ENCODE data around the gene SOX8. TPM values are rescaled to one million over a fixed set of nuclear protein-coding genes. Genes with fewer than 3 reads are reported as not detected.

The SOX8 gene
- total and polyA plus RNA-seq, 10 of the 15 experiments (the other 5 are each of a cell fraction or from before 2014, with no cell fraction given): not detected

GRCh38 chr16:984121-984694 is 2.6 kb downstream of the SOX8 start:
- H4K20me1 ChIP-seq (ENCODE audit: control insufficient read depth, insufficient read depth): no peaks in the 10 kb centered on the region
- no peaks in the 10 kb centered on the region for H3K79me2 ChIP-seq (ENCODE audit: control insufficient read depth, insufficient read depth, low read length)
- ChIA-PET SMC1A (ENCODE audit: uncharacterized antibody, unreplicated experiment) (no interaction called here), POLR2A (no interaction called here), CTCF (no interaction called here), RAD21 (ENCODE audit: unreplicated experiment) (no interaction called here)
- intact Hi-C loops (cut with micrococcal nuclease; ENCODE audit: unreplicated experiment) (no loop called here), in situ Hi-C loops (cut with MboI) (no loop called here)
- no peak overlapping the region for H3K4me2 ChIP-seq (ENCODE audit: control insufficient read depth, insufficient read depth)
- no peak overlapping the region for H3K27ac ChIP-seq (ENCODE audit: control insufficient read depth, insufficient read depth)
- peaks cover 0 to 5% of the 10 kb centered on the region in 2 experiments; a peak in 2 of 4 replicates for H3K27me3 ChIP-seq (replicated peaks in 1 of 2; ENCODE audit: control insufficient read depth in 2 of 2, insufficient read depth in 2 of 2, low read length in 1 of 2)
- no peaks in the 10 kb centered on the region for H3K9me3 ChIP-seq (replicated peaks; ENCODE audit: control insufficient read depth, insufficient read depth, low read length)
- no peak overlapping the region for H3K4me3 ChIP-seq
- FAIRE-seq (no peak), ATAC-seq (no peak), DNase-seq (ENCODE audit: low read depth, low spot score) (no peak)
- H3K36me3 ChIP-seq (ENCODE audit: control insufficient read depth in 2 of 2, insufficient read depth in 2 of 2, low read length in 1 of 2): no peaks in the 10 kb centered on the region
- no peak overlapping the region for H3K9ac ChIP-seq (ENCODE audit: control insufficient read depth, insufficient read depth, low read length)
- 56% methylated on average over 15 of the region's 22 CpGs for WGBS (ENCODE audit: insufficient coverage, insufficient replicate concordance, low lambda C conversion rate, missing lambda C conversion rate)
- H3K4me1 ChIP-seq (ENCODE audit: control insufficient read depth, insufficient read depth, low read length): no peaks in the 10 kb centered on the region
- H2AFZ ChIP-seq (ENCODE audit: control insufficient read depth, low read depth, low read length): no peak overlapping the region
- BruUV-seq (replicated peaks): no TSS peak
- TF ChIP-seq NFYB (IDR thresholded peaks at IDR 0.05; ENCODE audit: insufficient read depth, low read depth, low read length) (no peak), TCF7 (IDR thresholded peaks at IDR 0.05; ENCODE audit: borderline replicate concordance) (no peak), MEF2A (IDR thresholded peaks at IDR 0.05; ENCODE audit: insufficient read depth, low read depth, low read length) (no peak), SKIL (IDR thresholded peaks at IDR 0.05; ENCODE audit: low read depth, poor library complexity, severe bottlenecking) (no peak), SMAD5 (IDR thresholded peaks at IDR 0.05; ENCODE audit: low read depth) (no peak), SREBF2 (IDR thresholded peaks at IDR 0.05; ENCODE audit: low read length) (no peak), MLLT1 (IDR thresholded peaks at IDR 0.05) (no peak), PML (IDR thresholded peaks at IDR 0.05; ENCODE audit: low read length) (no peak), ZNF384 (IDR thresholded peaks at IDR 0.05; ENCODE audit: borderline replicate concordance, low read depth, low read length) (no peak), LARP7 (IDR thresholded peaks at IDR 0.05) (no peak), E2F4 (IDR thresholded peaks at IDR 0.05; ENCODE audit: low read depth, low read length) (no peak), CHD4 (IDR thresholded peaks at IDR 0.05) (no peak), HDGF (IDR thresholded peaks at IDR 0.05) (no peak)
- TF ChIP-seq, protein P1, sequence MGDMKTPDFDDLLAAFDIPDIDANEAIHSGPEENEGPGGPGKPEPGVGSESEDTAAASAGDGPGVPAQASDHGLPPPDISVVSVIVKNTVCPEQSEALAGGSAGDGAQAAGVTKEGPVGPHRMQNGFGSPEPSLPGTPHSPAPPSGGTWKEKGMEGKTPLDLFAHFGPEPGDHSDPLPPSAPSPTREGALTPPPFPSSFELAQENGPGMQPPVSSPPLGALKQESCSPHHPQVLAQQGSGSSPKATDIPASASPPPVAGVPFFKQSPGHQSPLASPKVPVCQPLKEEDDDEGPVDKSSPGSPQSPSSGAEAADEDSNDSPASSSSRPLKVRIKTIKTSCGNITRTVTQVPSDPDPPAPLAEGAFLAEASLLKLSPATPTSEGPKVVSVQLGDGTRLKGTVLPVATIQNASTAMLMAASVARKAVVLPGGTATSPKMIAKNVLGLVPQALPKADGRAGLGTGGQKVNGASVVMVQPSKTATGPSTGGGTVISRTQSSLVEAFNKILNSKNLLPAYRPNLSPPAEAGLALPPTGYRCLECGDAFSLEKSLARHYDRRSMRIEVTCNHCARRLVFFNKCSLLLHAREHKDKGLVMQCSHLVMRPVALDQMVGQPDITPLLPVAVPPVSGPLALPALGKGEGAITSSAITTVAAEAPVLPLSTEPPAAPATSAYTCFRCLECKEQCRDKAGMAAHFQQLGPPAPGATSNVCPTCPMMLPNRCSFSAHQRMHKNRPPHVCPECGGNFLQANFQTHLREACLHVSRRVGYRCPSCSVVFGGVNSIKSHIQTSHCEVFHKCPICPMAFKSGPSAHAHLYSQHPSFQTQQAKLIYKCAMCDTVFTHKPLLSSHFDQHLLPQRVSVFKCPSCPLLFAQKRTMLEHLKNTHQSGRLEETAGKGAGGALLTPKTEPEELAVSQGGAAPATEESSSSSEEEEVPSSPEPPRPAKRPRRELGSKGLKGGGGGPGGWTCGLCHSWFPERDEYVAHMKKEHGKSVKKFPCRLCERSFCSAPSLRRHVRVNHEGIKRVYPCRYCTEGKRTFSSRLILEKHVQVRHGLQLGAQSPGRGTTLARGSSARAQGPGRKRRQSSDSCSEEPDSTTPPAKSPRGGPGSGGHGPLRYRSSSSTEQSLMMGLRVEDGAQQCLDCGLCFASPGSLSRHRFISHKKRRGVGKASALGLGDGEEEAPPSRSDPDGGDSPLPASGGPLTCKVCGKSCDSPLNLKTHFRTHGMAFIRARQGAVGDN (IDR thresholded peaks at IDR 0.05): no peak
- TF ChIP-seq, protein P2, sequence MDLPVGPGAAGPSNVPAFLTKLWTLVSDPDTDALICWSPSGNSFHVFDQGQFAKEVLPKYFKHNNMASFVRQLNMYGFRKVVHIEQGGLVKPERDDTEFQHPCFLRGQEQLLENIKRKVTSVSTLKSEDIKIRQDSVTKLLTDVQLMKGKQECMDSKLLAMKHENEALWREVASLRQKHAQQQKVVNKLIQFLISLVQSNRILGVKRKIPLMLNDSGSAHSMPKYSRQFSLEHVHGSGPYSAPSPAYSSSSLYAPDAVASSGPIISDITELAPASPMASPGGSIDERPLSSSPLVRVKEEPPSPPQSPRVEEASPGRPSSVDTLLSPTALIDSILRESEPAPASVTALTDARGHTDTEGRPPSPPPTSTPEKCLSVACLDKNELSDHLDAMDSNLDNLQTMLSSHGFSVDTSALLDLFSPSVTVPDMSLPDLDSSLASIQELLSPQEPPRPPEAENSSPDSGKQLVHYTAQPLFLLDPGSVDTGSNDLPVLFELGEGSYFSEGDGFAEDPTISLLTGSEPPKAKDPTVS (IDR thresholded peaks at IDR 0.05; ENCODE audit: low read depth, low read length): no peak

All from GM12878 (cell line).